H1 (cell line): Measurements from ENCODE around the gene MAGI1.

Experiments
- CEBPB ChIP-seq: IDR thresholded peaks from 2 replicates; pipeline ENCODE4 v1.6.1; 2012; ENCODE audit warnings: low read depth, low read length
- CHD1 ChIP-seq: IDR thresholded peaks from 2 replicates; pipeline ENCODE4 v1.6.1; 2012; ENCODE audit warnings: low read depth, low read length, improper control_type of control experiment
- EP300 ChIP-seq, 2 experiments: IDR thresholded peaks; 1 replicate in 1 of 2; 2 replicates in 1 of 2; pipeline ENCODE4 v1.6.1; 2011 to 2012; ENCODE audit warnings: low read depth in 2 of 2, low read length in 2 of 2, mild to moderate bottlenecking in 2 of 2, borderline replicate concordance in 1 of 2, inconsistent platforms in 1 of 2, moderate library complexity in 1 of 2
- EZH2 ChIP-seq: fragments of 200-600 bp; sonication (generic); IDR thresholded peaks from 2 replicates; pipeline ENCODE4 v1.7.1; 2012; ENCODE audit warnings: low read depth, mild to moderate bottlenecking, moderate library complexity, low read length, inconsistent platforms; ENCODE audit not compliant: severe bottlenecking
- GABPA ChIP-seq: IDR thresholded peaks from 2 replicates; pipeline ENCODE4 v1.6.1; 2011; ENCODE audit warnings: mild to moderate bottlenecking, low read length, moderate library complexity, borderline replicate concordance; ENCODE audit not compliant: insufficient read depth
- JUND ChIP-seq: IDR thresholded peaks from 2 replicates; pipeline ENCODE4 v1.6.1; 2011; ENCODE audit warnings: mild to moderate bottlenecking, improper control_type of control experiment, low read length
- NRF1 ChIP-seq: IDR thresholded peaks from 2 replicates; pipeline ENCODE4 v1.6.1; 2011; ENCODE audit warnings: mild to moderate bottlenecking, low read depth, low read length, improper control_type of control experiment
- POLR2A ChIP-seq, 2 experiments: IDR thresholded peaks; 1 replicate in 1 of 2; 2 replicates in 1 of 2; pipeline ENCODE4 v1.6.1; 2011; ENCODE audit warnings: low read depth in 2 of 2, low read length in 2 of 2, mild to moderate bottlenecking in 2 of 2; ENCODE audit errors: control extremely low read depth in 1 of 2
- RFX5 ChIP-seq: IDR thresholded peaks from 2 replicates; pipeline ENCODE4 v1.6.1; 2011; ENCODE audit warnings: low read depth, low read length, improper control_type of control experiment, borderline replicate concordance
- SP1 ChIP-seq: IDR thresholded peaks from 2 replicates; pipeline ENCODE4 v1.6.1; 2011; ENCODE audit warnings: low read depth, low read length
- TAF1 ChIP-seq: IDR thresholded peaks from 2 replicates; pipeline ENCODE4 v1.6.1; 2011; ENCODE audit warnings: mild to moderate bottlenecking, low read depth, low read length
- TF ChIP-seq, protein P1 (sequence below), 3 experiments: IDR thresholded peaks; 1 replicate in 2 of 3; 2 replicates in 1 of 3; pipeline versions ENCODE4 v1.5.1 to v1.6.1; 2011; ENCODE audit warnings: low read length in 3 of 3, mild to moderate bottlenecking in 3 of 3, inconsistent platforms in 2 of 3, low read depth in 1 of 3, moderate library complexity in 1 of 3; ENCODE audit not compliant: insufficient read depth in 1 of 3; ENCODE audit errors: control extremely low read depth in 1 of 3
- TF ChIP-seq, protein P2 (sequence below): IDR thresholded peaks from 2 replicates; pipeline ENCODE4 v1.6.1; 2011; ENCODE audit warnings: low read length, improper control_type of control experiment
- TF ChIP-seq, protein P3 (sequence below): IDR thresholded peaks from 2 replicates; pipeline ENCODE4 v1.6.1; 2012; ENCODE audit warnings: inconsistent platforms

DNA sequence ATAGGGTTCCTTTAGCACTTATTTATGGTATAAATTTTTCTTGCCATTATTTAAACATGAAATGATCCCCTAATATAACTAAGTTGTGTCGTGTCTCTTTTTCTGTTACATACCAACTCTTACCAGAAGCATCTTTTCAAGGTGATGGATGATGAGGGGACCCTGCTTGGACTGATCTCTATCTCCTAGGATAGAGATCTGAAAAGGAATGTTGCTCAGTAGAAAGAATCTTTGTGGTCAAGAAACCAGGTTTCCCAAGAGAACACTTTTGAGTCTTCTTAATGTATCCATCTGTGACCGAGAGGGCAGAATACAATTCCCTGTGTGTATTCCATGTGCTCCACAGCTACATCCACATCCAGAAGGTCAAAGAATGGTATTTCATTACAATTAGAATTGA, 409.7 kb downstream of the MAGI1 start:
- TF ChIP-seq EP300 (IDR thresholded peaks at IDR 0.05; ENCODE audit: borderline replicate concordance in 1 of 2, low read depth in 2 of 2, low read length in 2 of 2) (no peak), POLR2A (IDR thresholded peaks at IDR 0.05; ENCODE audit: control extremely low read depth in 1 of 2, low read depth in 2 of 2, low read length in 2 of 2) (no peak), EZH2 (no peak), CHD1 (no peak), SP1 (no peak), JUND (no peak), CEBPB (no peak), RFX5 (no peak), TAF1 (no peak), NRF1 (no peak), GABPA (no peak)
- TF ChIP-seq, protein P1, sequence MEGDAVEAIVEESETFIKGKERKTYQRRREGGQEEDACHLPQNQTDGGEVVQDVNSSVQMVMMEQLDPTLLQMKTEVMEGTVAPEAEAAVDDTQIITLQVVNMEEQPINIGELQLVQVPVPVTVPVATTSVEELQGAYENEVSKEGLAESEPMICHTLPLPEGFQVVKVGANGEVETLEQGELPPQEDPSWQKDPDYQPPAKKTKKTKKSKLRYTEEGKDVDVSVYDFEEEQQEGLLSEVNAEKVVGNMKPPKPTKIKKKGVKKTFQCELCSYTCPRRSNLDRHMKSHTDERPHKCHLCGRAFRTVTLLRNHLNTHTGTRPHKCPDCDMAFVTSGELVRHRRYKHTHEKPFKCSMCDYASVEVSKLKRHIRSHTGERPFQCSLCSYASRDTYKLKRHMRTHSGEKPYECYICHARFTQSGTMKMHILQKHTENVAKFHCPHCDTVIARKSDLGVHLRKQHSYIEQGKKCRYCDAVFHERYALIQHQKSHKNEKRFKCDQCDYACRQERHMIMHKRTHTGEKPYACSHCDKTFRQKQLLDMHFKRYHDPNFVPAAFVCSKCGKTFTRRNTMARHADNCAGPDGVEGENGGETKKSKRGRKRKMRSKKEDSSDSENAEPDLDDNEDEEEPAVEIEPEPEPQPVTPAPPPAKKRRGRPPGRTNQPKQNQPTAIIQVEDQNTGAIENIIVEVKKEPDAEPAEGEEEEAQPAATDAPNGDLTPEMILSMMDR (IDR thresholded peaks at IDR 0.05; ENCODE audit: control extremely low read depth in 1 of 3, insufficient read depth in 1 of 3, low read depth in 1 of 3, low read length in 3 of 3) = no peak
- TF ChIP-seq, protein P2, sequence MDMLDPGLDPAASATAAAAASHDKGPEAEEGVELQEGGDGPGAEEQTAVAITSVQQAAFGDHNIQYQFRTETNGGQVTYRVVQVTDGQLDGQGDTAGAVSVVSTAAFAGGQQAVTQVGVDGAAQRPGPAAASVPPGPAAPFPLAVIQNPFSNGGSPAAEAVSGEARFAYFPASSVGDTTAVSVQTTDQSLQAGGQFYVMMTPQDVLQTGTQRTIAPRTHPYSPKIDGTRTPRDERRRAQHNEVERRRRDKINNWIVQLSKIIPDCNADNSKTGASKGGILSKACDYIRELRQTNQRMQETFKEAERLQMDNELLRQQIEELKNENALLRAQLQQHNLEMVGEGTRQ = no peak
- TF ChIP-seq, protein P3, sequence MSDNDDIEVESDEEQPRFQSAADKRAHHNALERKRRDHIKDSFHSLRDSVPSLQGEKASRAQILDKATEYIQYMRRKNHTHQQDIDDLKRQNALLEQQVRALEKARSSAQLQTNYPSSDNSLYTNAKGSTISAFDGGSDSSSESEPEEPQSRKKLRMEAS = no peak
